PC-9 (cell line): ENCODE data around the gene NXPH2.

Experiments
- CTCF ChIP-seq: fragments of 200-600 bp; sonication (generic); conservative IDR thresholded peaks from 2 replicates; pipeline ENCODE4 v1.6.1; 2017; ENCODE audit warnings: mixed run types, antibody characterized with exemption, mild to moderate bottlenecking, moderate library complexity
- EZH2 ChIP-seq: fragments of 200-600 bp; sonication (generic); IDR thresholded peaks from 2 replicates; pipeline ENCODE4 v1.8.0; 2017; ENCODE audit warnings: antibody characterized with exemption, low read depth

DNA sequence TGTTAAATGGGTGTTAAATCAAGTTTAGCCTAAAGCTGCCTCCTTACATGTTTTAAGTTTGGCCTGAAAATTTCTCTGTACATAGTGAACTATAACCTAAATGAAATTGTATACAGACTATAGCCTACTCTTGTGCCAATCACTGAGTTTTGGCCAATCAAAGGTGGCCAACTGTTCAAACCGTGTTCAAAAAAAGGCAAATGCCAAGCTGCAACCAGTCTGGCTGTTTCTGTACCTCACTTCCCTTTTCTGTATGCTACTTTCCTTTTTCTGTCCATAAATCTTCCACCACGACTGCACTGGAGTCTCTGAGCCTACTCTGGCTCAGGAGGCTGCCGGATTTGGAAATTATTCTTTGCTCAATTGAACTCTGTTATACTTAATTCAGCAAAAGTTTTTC, 157.6 kb downstream of the NXPH2 start:
- no peak for TF ChIP-seq CTCF
- no peak for TF ChIP-seq EZH2
